Measurements from ENCODE around the gene GRIP2.
A peak's percentile ranks its signal among the peaks of the same experiment; 100 is the strongest.

DNA sequence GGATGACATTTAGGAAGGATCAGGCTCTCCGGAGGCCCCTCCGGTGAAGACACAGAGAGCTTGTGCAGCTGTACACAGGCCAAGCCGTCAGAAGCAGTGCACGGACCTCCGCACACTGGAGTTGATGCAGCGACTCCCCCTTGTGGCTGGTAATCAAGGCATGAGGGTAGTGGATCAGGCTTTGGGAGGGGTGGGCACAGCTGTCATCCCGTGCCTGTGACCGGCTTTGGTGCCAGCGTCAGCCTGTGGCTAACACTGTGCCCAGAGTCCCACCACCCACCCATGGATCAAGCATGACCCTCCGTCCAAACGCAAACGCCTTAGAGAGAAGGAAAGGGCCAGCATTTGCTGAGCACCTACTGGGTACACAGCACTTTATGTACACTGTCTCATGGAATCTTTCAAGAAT is 8.2 kb upstream of the GRIP2 start:
- TF ChIP-seq, protein P1, sequence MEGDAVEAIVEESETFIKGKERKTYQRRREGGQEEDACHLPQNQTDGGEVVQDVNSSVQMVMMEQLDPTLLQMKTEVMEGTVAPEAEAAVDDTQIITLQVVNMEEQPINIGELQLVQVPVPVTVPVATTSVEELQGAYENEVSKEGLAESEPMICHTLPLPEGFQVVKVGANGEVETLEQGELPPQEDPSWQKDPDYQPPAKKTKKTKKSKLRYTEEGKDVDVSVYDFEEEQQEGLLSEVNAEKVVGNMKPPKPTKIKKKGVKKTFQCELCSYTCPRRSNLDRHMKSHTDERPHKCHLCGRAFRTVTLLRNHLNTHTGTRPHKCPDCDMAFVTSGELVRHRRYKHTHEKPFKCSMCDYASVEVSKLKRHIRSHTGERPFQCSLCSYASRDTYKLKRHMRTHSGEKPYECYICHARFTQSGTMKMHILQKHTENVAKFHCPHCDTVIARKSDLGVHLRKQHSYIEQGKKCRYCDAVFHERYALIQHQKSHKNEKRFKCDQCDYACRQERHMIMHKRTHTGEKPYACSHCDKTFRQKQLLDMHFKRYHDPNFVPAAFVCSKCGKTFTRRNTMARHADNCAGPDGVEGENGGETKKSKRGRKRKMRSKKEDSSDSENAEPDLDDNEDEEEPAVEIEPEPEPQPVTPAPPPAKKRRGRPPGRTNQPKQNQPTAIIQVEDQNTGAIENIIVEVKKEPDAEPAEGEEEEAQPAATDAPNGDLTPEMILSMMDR (conservative IDR thresholded peaks at IDR 0.05; ENCODE audit: low read depth, low read length): peak; percentile 91
- TF ChIP-seq EZH2 (IDR thresholded peaks at IDR 0.05; ENCODE audit: borderline replicate concordance, low read depth, low read length, poor library complexity, severe bottlenecking): no peak
